ENCODE results near the gene RBM47. TPM values are rescaled to one million over a fixed set of nuclear protein-coding genes. Genes with fewer than 3 reads are reported as not detected.

RBM47 gene
- total RNA-seq, 1 experiment from 2014 or later = 70.3 TPM

- DNase-seq = no peak
- no peak overlapping the region for H4K8ac ChIP-seq (replicated peaks; ENCODE audit: insufficient read length, low read depth, low read length)
- no peak overlapping the region for H3K23ac ChIP-seq (ENCODE audit: insufficient read length, low read depth, low read length)
- H3K27me3 ChIP-seq (ENCODE audit: insufficient read depth, low read length) = no peaks in the 10 kb centered on the region
- no peak overlapping the region for H4K91ac ChIP-seq (ENCODE audit: insufficient read length, low read depth, low read length)
- no peaks in the 10 kb centered on the region for H3K9me3 ChIP-seq (ENCODE audit: control insufficient read depth, low read depth, low read length)
- Mint-ChIP-seq H3K36me3 (ENCODE audit: insufficient read depth in 1 of 3, low read depth in 3 of 3) (peaks cover 5 to 25% (median 11%) of the 10 kb centered on the region in 3 experiments; a peak in 6 of 7 replicates), H3K4me1 (peaks cover 14 to 16% of the 10 kb centered on the region in 2 experiments), H3K9me3 (no peaks in the 10 kb centered on the region; a peak in 1 of 5 replicates), H3K4me3 (no peak overlapping the region), H3K27ac (no peak overlapping the region), H3K27me3 (ENCODE audit: low read depth) (no peaks in the 10 kb centered on the region)
- no peak overlapping the region for H3K18ac ChIP-seq (ENCODE audit: insufficient read length, low read depth, low read length)
- H3K56ac ChIP-seq (ENCODE audit: insufficient read length, low read depth, low read length) = no peak overlapping the region
- no peak overlapping the region for H3T11ph ChIP-seq (ENCODE audit: low read length)
- no peak for TF ChIP-seq CTCF (conservative IDR thresholded peaks at IDR 0.05)
- no peak overlapping the region for H3K9ac ChIP-seq (ENCODE audit: extremely low read depth, insufficient read length, low read length)
- no peak overlapping the region for H2BK20ac ChIP-seq (ENCODE audit: low read depth, low read length, poor library complexity, severe bottlenecking)
- no peak overlapping the region for H3K14ac ChIP-seq (ENCODE audit: insufficient read depth, low read length)
- H3K23me2 ChIP-seq (ENCODE audit: insufficient read length, low read depth, low read length, poor library complexity, severe bottlenecking) = no peaks in the 10 kb centered on the region
- H4K20me1 ChIP-seq (ENCODE audit: control insufficient read depth, insufficient read depth, insufficient read length) = no peaks in the 10 kb centered on the region
- H3K27ac ChIP-seq (ENCODE audit: insufficient read length, low read depth, low read length) = no peak overlapping the region
- H2BK5ac ChIP-seq (ENCODE audit: insufficient read length, low read length) = no peak overlapping the region
- no peak overlapping the region for H3K4ac ChIP-seq (ENCODE audit: low read depth, low read length)
- no CpG with 5 or more reads among the region's 1 CpG for WGBS (ENCODE audit: extremely low coverage, insufficient read length, low lambda C conversion rate)
- peaks cover 2% of the 10 kb centered on the region; the same call in 1 of the 2 replicates for H3K79me2 ChIP-seq (ENCODE audit: insufficient read depth, low read length)
- no peak overlapping the region for H4K5ac ChIP-seq (ENCODE audit: insufficient read length, low read depth, low read length)
- no peak overlapping the region for H2AFZ ChIP-seq (ENCODE audit: low read length)
- no peak overlapping the region for H2BK15ac ChIP-seq (ENCODE audit: low read depth, low read length)
- no peak overlapping the region for H2BK12ac ChIP-seq (ENCODE audit: insufficient read length, low read depth, low read length)
- no peak overlapping the region for H2BK120ac ChIP-seq (ENCODE audit: low read depth, low read length, poor library complexity, severe bottlenecking)
- no peak overlapping the region for H2AK5ac ChIP-seq (ENCODE audit: insufficient read length, low read length)
- H3K4me1 ChIP-seq (ENCODE audit: insufficient read depth, low read length) = no peaks in the 10 kb centered on the region; the same call in 1 of the 2 replicates
- no peaks in the 10 kb centered on the region for H3K79me1 ChIP-seq (ENCODE audit: insufficient read depth, low read depth, low read length, poor library complexity, severe bottlenecking)
- H3K4me2 ChIP-seq (ENCODE audit: insufficient read depth, insufficient read length, low read length) = no peak overlapping the region
Measured at GRCh38 chr4:40466789-40467188, 162.9 kb downstream of the RBM47 start.

Measured in H9 (cell line).